D721Med (cell line): ENCODE measurements around the gene OR14C36.

Experiments used
- DNase-seq: peaks from one replicate; pipeline ENCODE4 v3.0.0; 2011; ENCODE audit warnings: low spot score; ENCODE audit not compliant: insufficient read length
- FAIRE-seq: peaks from 2 replicates; lab custom pipeline; 2011; peaks lifted over from hg19 to GRCh38; lab: Jason Lieb, UNC
- CTCF ChIP-seq: IDR thresholded peaks from 2 replicates; pipeline ENCODE4 v1.5.1; 2012; ENCODE audit warnings: mild to moderate bottlenecking, control low read depth; ENCODE audit not compliant: insufficient read depth; ENCODE audit errors: missing control alignments

The OR14C36 gene

GRCh38 chr1:248359415-248359814 lies 10.8 kb downstream of the OR14C36 start:
- no peak for FAIRE-seq
- TF ChIP-seq CTCF, result no peak
- DNase-seq, result no peak

DNA sequence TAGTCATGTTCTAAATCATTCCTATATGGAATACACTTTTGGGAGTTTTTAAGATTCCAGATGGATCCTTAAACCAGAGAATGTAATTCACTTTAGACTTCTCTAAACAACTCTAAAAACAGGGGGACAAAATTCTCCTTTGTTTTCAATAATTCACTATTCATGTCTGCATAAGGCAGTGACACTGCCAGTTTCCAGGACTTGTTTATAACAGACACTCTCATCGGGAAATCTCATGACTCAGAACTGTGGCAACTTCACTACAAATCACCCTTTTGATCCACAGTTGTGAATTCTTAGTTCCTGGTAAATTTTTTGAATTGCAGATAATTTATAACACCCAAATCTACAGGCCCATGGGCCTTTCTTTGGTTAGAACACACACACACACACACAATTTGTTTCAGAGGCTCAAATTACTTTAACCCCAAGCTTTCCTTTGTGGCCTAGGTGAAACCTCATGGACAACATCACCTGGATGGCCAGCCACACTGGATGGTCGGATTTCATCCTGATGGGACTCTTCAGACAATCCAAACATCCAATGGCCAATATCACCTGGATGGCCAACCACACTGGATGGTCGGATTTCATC lies 12.6 kb downstream of the OR14C36 start, which contains the start of gene OR2T4:
TSS of gene OR2T4 (plus strand) at position 545 of the 595 bp plus-strand sequence. CDS start at position 545, 0 bp downstream.
- DNase-seq (no peak), FAIRE-seq (no peak)
- TF ChIP-seq CTCF, result no peak

- FAIRE-seq, result no peak
- no peak for DNase-seq
- TF ChIP-seq CTCF, result no peak
Observed at GRCh38 chr1:248366609-248367008, 18.0 kb downstream of the OR14C36 start.

GRCh38 chr1:248372394-248372793 lies 23.8 kb downstream of the OR14C36 start:
- no peak for DNase-seq
- no peak for FAIRE-seq
- no peak for TF ChIP-seq CTCF

DNA sequence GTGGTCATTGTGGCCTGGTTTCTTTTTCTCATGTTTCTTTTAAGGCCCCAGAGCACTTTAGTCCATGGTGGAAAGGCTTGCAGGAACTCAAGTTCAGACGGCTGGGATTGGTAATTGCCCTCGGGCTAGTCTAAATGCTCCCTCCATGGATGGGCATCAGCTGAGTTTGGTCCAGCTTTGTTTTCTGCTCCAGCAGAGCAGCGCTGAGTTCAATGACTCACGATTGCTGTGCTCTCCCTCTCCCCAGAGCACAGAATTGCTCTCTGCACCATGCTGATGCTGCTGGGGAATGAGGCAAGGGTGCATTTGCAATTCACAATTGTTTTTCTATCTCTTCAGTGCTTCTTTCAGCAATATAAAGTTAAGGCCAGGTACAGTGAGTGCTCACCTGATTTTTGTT lies 25.2 kb downstream of the OR14C36 start:
- no peak for TF ChIP-seq CTCF
- DNase-seq, result no peak
- no peak for FAIRE-seq

GRCh38 chr1:248375446-248375845 lies 26.9 kb downstream of the OR14C36 start, which contains the start of gene OR2T6:
Gene OR2T6, plus strand, starts transcription at chr1:248375746. Its CDS starts 11,863 bp downstream, at chr1:248387609.
- DNase-seq, result no peak
- FAIRE-seq, result no peak
- TF ChIP-seq CTCF, result no peak

DNA sequence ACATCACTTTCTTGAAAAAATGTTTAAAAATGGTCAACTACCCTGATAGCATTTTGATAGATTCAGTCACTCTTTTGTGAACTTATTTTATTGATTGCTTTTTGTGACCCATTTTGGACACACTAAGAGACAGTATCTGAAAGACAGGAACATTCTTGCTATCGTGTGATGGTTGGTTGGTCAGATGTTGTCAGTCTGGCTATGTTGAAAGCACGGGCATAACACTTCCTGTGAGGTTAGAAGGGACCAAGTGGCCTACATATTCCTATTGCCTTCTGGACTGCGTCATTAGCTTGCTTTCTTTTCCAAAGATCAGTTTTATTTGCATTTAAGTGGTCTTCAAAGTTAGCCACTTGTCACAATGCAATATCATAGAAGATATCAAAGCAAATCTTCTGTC lies 28.3 kb downstream of the OR14C36 start:
- no peak for FAIRE-seq
- TF ChIP-seq CTCF, result no peak
- no peak for DNase-seq
